Amygdala (tissue), 56 donors: Measurements from ENCODE around the gene ALB.

ENCODE experiments used
- DNase-seq, 56 donors: peaks; one replicate each; lab custom pipeline; 2025; lab: John Stamatoyannopoulos, UW

Gene ALB

GRCh38 chr4:73408181-73408867 is 4.2 kb downstream of the ALB start:
- no peak for DNase-seq

DNA sequence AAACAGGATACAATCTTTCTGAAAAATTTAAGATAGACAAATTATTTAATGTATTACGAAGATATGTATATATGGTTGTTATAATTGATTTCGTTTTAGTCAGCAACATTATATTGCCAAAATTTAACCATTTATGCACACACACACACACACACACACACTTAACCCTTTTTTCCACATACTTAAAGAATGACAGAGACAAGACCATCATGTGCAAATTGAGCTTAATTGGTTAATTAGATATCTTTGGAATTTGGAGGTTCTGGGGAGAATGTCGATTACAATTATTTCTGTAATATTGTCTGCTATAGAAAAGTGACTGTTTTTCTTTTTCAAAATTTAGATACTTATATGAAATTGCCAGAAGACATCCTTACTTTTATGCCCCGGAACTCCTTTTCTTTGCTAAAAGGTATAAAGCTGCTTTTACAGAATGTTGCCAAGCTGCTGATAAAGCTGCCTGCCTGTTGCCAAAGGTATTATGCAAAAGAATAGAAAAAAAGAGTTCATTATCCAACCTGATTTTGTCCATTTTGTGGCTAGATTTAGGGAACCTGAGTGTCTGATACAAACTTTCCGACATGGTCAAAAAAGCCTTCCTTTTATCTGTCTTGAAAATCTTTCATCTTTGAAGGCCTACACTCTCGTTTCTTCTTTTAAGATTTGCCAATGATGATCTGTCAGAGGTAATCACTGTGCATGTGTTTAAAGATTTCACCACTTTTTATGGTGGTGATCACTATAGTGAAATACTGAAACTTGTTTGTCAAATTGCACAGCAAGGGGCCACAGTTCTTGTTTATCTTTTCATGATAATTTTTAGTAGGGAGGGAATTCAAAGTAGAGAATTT is 5.2 kb downstream of the ALB start:
- no peak for DNase-seq

DNA sequence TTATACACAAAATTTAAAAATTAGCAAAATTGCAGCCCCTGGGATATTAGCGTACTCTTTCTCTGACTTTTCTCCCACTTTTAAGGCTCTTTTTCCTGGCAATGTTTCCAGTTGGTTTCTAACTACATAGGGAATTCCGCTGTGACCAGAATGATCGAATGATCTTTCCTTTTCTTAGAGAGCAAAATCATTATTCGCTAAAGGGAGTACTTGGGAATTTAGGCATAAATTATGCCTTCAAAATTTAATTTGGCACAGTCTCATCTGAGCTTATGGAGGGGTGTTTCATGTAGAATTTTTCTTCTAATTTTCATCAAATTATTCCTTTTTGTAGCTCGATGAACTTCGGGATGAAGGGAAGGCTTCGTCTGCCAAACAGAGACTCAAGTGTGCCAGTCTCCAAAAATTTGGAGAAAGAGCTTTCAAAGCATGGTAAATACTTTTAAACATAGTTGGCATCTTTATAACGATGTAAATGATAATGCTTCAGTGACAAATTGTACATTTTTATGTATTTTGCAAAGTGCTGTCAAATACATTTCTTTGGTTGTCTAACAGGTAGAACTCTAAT is 6.0 kb downstream of the ALB start:
- DNase-seq: no peak

- no peak for DNase-seq
Observed at GRCh38 chr4:73410916-73411730, 7.0 kb downstream of the ALB start.

DNA sequence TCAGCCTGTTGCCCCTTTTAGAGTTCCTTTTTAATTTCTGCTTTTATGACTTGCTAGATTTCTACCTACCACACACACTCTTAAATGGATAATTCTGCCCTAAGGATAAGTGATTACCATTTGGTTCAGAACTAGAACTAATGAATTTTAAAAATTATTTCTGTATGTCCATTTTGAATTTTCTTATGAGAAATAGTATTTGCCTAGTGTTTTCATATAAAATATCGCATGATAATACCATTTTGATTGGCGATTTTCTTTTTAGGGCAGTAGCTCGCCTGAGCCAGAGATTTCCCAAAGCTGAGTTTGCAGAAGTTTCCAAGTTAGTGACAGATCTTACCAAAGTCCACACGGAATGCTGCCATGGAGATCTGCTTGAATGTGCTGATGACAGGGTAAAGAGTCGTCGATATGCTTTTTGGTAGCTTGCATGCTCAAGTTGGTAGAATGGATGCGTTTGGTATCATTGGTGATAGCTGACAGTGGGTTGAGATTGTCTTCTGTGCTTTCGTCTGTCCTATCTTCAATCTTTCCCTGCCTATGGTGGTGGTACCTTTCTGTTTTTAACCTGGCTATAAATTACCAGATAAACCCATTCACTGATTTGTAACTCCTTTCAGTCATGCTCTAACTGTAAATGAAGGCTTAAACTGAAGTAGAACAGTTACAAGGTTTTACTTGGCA is 7.8 kb downstream of the ALB start:
- DNase-seq: no peak

GRCh38 chr4:73413294-73413755 is 9.2 kb downstream of the ALB start:
- no peak for DNase-seq

- DNase-seq: no peak
Observed at GRCh38 chr4:73414936-73415271, 10.8 kb downstream of the ALB start.

DNA sequence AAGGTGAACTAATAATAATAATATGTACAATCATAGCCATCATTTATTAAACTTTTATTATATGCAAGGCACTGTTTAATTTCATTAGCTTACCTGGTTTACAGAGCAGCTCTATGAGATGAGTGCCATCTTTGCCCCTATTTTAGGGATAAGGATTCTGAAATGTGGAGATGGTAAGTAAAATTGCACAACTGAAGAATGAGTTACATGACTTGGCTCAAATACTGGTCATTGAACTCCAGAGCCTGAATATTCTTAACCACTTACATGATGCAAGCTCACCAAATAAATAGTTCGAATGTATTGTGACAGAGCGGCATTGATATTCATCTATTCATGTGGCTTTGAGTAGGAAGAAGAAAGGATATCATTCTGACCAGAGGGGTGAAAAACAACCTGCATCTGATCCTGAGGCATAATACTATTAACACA is 11.7 kb downstream of the ALB start:
- DNase-seq: no peak

- DNase-seq: no peak
Observed at GRCh38 chr4:73416423-73417087, 12.5 kb downstream of the ALB start.

- no peak for DNase-seq
Observed at GRCh38 chr4:73417342-73417741, 13.3 kb downstream of the ALB start.

DNA sequence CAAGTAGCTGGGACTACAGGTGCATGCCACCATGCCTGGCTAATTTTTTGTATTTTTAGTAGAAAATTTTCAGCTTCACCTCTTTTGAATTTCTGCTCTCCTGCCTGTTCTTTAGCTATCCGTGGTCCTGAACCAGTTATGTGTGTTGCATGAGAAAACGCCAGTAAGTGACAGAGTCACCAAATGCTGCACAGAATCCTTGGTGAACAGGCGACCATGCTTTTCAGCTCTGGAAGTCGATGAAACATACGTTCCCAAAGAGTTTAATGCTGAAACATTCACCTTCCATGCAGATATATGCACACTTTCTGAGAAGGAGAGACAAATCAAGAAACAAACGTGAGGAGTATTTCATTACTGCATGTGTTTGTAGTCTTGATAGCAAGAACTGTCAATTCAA is 13.9 kb downstream of the ALB start:
- no peak for DNase-seq

DNA sequence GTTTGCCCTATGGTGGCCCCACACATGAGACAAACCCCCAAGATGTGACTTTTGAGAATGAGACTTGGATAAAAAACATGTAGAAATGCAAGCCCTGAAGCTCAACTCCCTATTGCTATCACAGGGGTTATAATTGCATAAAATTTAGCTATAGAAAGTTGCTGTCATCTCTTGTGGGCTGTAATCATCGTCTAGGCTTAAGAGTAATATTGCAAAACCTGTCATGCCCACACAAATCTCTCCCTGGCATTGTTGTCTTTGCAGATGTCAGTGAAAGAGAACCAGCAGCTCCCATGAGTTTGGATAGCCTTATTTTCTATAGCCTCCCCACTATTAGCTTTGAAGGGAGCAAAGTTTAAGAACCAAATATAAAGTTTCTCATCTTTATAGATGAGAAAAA is 14.6 kb downstream of the ALB start:
- no peak for DNase-seq

- DNase-seq: no peak
Observed at GRCh38 chr4:73419106-73420038, 15.3 kb downstream of the ALB start.

- no peak for DNase-seq
Observed at GRCh38 chr4:73420615-73421014, 16.5 kb downstream of the ALB start.

- no peak for DNase-seq
Observed at GRCh38 chr4:73421708-73422457, 17.8 kb downstream of the ALB start.

- DNase-seq: no peak
Observed at GRCh38 chr4:73422458-73422752, 18.3 kb downstream of the ALB start.

GRCh38 chr4:73423184-73423583 is 19.1 kb downstream of the ALB start:
- no peak for DNase-seq

GRCh38 chr4:73426666-73427065 is 22.6 kb downstream of the ALB start:
- no peak for DNase-seq
